ENCODE results near the gene CDH4.

CDH4 gene

GRCh38 chr20:61662226-61662967 is 410.3 kb downstream of the CDH4 start:
- Mint-ChIP-seq H3K27ac (no peak overlapping the region), H3K4me3 (no peak overlapping the region), H3K27me3 (no peaks in the 10 kb centered on the region), H3K9me3 (no peaks in the 10 kb centered on the region), H3K4me1 (no peaks in the 10 kb centered on the region), H3K36me3 (no peaks in the 10 kb centered on the region)
- ATAC-seq (replicated peaks) (no peak), DNase-seq (no peak)

- ATAC-seq (replicated peaks): no peak
- Mint-ChIP-seq H3K27me3 (no peaks in the 10 kb centered on the region), H3K4me1 (no peaks in the 10 kb centered on the region)
Measured at GRCh38 chr20:61662968-61663331, 410.9 kb downstream of the CDH4 start.

GRCh38 chr20:61663521-61664425 is 411.7 kb downstream of the CDH4 start:
- H3K36me3 Mint-ChIP-seq: no peaks in the 10 kb centered on the region
- ATAC-seq (replicated peaks) (no peak), DNase-seq (no peak)
- H3K9me3 Mint-ChIP-seq: no peaks in the 10 kb centered on the region
- no peak overlapping the region for H3K4me3 Mint-ChIP-seq
- no peak overlapping the region for H3K27ac Mint-ChIP-seq
- no peaks in the 10 kb centered on the region for H3K4me1 Mint-ChIP-seq
- no peaks in the 10 kb centered on the region for H3K27me3 Mint-ChIP-seq

More at GRCh38 chr20:61662968-61663331, 410.9 kb downstream of the CDH4 start:
- no peak overlapping the region for H3K4me3 Mint-ChIP-seq
- DNase-seq: no peak
- H3K36me3 Mint-ChIP-seq: no peaks in the 10 kb centered on the region
- no peak overlapping the region for H3K27ac Mint-ChIP-seq
- H3K9me3 Mint-ChIP-seq: no peaks in the 10 kb centered on the region

GRCh38 chr20:61664556-61665320 is 412.7 kb downstream of the CDH4 start:
- DNase-seq (no peak), ATAC-seq (replicated peaks) (no peak)
- no peaks in the 10 kb centered on the region for H3K36me3 Mint-ChIP-seq
- H3K27ac Mint-ChIP-seq: no peak overlapping the region
- H3K27me3 Mint-ChIP-seq: no peaks in the 10 kb centered on the region
- no peaks in the 10 kb centered on the region for H3K4me1 Mint-ChIP-seq
- no peak overlapping the region for H3K4me3 Mint-ChIP-seq
- H3K9me3 Mint-ChIP-seq: no peaks in the 10 kb centered on the region

GRCh38 chr20:61665528-61666470 is 413.7 kb downstream of the CDH4 start:
- ATAC-seq (replicated peaks) (no peak), DNase-seq (no peak)
- Mint-ChIP-seq H3K36me3 (no peaks in the 10 kb centered on the region), H3K27me3 (no peaks in the 10 kb centered on the region), H3K27ac (no peak overlapping the region), H3K4me3 (no peak overlapping the region), H3K4me1 (no peaks in the 10 kb centered on the region), H3K9me3 (no peaks in the 10 kb centered on the region)

GRCh38 chr20:61666471-61666832 is 414.4 kb downstream of the CDH4 start:
- DNase-seq (no peak), ATAC-seq (replicated peaks) (no peak)
- Mint-ChIP-seq H3K9me3 (peaks cover 2 to 3% of the 10 kb centered on the region in 2 donors), H3K4me3 (no peak overlapping the region), H3K4me1 (no peaks in the 10 kb centered on the region), H3K27ac (no peak overlapping the region), H3K27me3 (no peaks in the 10 kb centered on the region), H3K36me3 (no peaks in the 10 kb centered on the region)

GRCh38 chr20:61667056-61667792 is 415.2 kb downstream of the CDH4 start:
- H3K9me3 Mint-ChIP-seq: peaks cover 5 to 8% of the 10 kb centered on the region in 2 donors
- no peak overlapping the region for H3K27ac Mint-ChIP-seq
- H3K4me1 Mint-ChIP-seq: no peaks in the 10 kb centered on the region
- DNase-seq (no peak), ATAC-seq (replicated peaks) (no peak)
- no peaks in the 10 kb centered on the region for H3K27me3 Mint-ChIP-seq
- H3K4me3 Mint-ChIP-seq: no peak overlapping the region
- no peaks in the 10 kb centered on the region for H3K36me3 Mint-ChIP-seq

GRCh38 chr20:61668065-61668650 is 416.1 kb downstream of the CDH4 start:
- Mint-ChIP-seq H3K4me3 (no peak overlapping the region), H3K9me3 (peaks cover 5 to 8% of the 10 kb centered on the region in 2 donors)
- ATAC-seq (replicated peaks): no peak

GRCh38 chr20:61668771-61669503 is 416.9 kb downstream of the CDH4 start:
- ATAC-seq (replicated peaks) (no peak), DNase-seq (no peak)
- H3K36me3 Mint-ChIP-seq: no peaks in the 10 kb centered on the region
- H3K4me1 Mint-ChIP-seq: no peaks in the 10 kb centered on the region
- H3K4me3 Mint-ChIP-seq: no peak overlapping the region
- no peaks in the 10 kb centered on the region for H3K27me3 Mint-ChIP-seq
- H3K27ac Mint-ChIP-seq: no peak overlapping the region
- peaks cover 5 to 8% of the 10 kb centered on the region in 2 donors for H3K9me3 Mint-ChIP-seq

More at GRCh38 chr20:61668065-61668650, 416.1 kb downstream of the CDH4 start:
- Mint-ChIP-seq H3K27me3 (no peaks in the 10 kb centered on the region), H3K27ac (no peak overlapping the region), H3K4me1 (no peaks in the 10 kb centered on the region), H3K36me3 (no peaks in the 10 kb centered on the region)
- no peak for DNase-seq

GRCh38 chr20:61670274-61670673 is 418.2 kb downstream of the CDH4 start:
- Mint-ChIP-seq H3K9me3 (peaks cover 5 to 8% of the 10 kb centered on the region in 2 donors), H3K27me3 (no peaks in the 10 kb centered on the region), H3K27ac (no peak overlapping the region), H3K36me3 (no peaks in the 10 kb centered on the region), H3K4me1 (no peaks in the 10 kb centered on the region), H3K4me3 (no peak overlapping the region)
- DNase-seq (no peak), ATAC-seq (replicated peaks) (no peak)

GRCh38 chr20:61671559-61671958 is 419.5 kb downstream of the CDH4 start:
- Mint-ChIP-seq H3K4me1 (no peaks in the 10 kb centered on the region), H3K4me3 (no peak overlapping the region), H3K9me3 (peaks cover 5 to 8% of the 10 kb centered on the region in 2 donors), H3K36me3 (no peaks in the 10 kb centered on the region), H3K27me3 (no peaks in the 10 kb centered on the region), H3K27ac (no peak overlapping the region)
- DNase-seq: no peak
- ATAC-seq (replicated peaks): no peak

GRCh38 chr20:61673152-61673847 is 421.2 kb downstream of the CDH4 start:
- no peak overlapping the region for H3K4me3 Mint-ChIP-seq
- no peaks in the 10 kb centered on the region for H3K4me1 Mint-ChIP-seq
- no peak overlapping the region for H3K27ac Mint-ChIP-seq
- DNase-seq (no peak), ATAC-seq (replicated peaks) (no peak)
- peaks cover 7 to 11% of the 10 kb centered on the region in 2 donors for H3K9me3 Mint-ChIP-seq
- H3K27me3 Mint-ChIP-seq: no peaks in the 10 kb centered on the region
- no peaks in the 10 kb centered on the region for H3K36me3 Mint-ChIP-seq
